ENCODE data around the gene EEF2K. TPM values are rescaled to one million over a fixed set of nuclear protein-coding genes. Genes with fewer than 3 reads are reported as not detected.

EEF2K gene
- total RNA-seq, 4 donors from 2014 or later, result 10.6 to 26.9 (median 16.2) TPM

- peak overlapping the region; percentile 40 to 97 (median 80) for H3K27ac ChIP-seq
Observed at GRCh38 chr16:22296225-22297113, 90.4 kb downstream of the EEF2K start.

GRCh38 chr16:22297114-22297870 lies 91.2 kb downstream of the EEF2K start, which contains the start of gene POLR3E:
Gene POLR3E (plus strand): TSS chr16:22297409. CDS start chr16:22302969, 5,560 bp downstream.
- TF ChIP-seq CTCF (IDR thresholded peaks at IDR 0.05), result peak; percentile 81 to 100 (median 98)
- peak in 3 of 4 donors; percentile 13 to 72 (median 32) for TF ChIP-seq POLR2A (IDR thresholded peaks at IDR 0.05)
- Histone ChIP-seq H3K9me3 (no peaks in the 10 kb centered on the region), H3K27me3 (no peaks in the 10 kb centered on the region), H3K27ac (peak within 1 kb of the TSS; percentile 93 to 98 (median 96)), H3K4me1 (peaks cover 12 to 53% (median 13%) of the 10 kb centered on the region in 3 donors), H3K36me3 (peaks cover 0 to 2% (median 0%) of the 10 kb centered on the region in 3 donors), H3K4me3 (peak within 1 kb of the TSS; percentile 78 to 93 (median 88))
- intact Hi-C loops (cut with DNase I), result loop anchor here (5.0 kb wide), 2 partner anchors 90 to 295 kb away; partner anchors contain the start of genes EEF2K and PDZD9
- 0% methylated on average over 7 to 19 of the region's 76 CpGs for WGBS, 2 donors
- DNase-seq, result peak; percentile 89

More at GRCh38 chr16:22296225-22297113, 90.4 kb downstream of the EEF2K start:
- H3K27me3 ChIP-seq, result no peaks in the 10 kb centered on the region
- no peaks in the 10 kb centered on the region for H3K9me3 ChIP-seq
- H3K4me3 ChIP-seq, result peak overlapping the region; percentile 78 to 93 (median 88)
- DNase-seq, result no peak
- H3K4me1 ChIP-seq, result peaks cover 9 to 45% (median 13%) of the 10 kb centered on the region in 3 donors
- no peak for TF ChIP-seq CTCF (IDR thresholded peaks at IDR 0.05)
- no peak for TF ChIP-seq POLR2A (IDR thresholded peaks at IDR 0.05)
- no peaks in the 10 kb centered on the region for H3K36me3 ChIP-seq
- intact Hi-C loops (cut with DNase I), result loop anchor here (5.0 kb wide), 2 partner anchors 89 to 294 kb away; partner anchors contain the start of genes EEF2K and PDZD9
- 3 to 4% methylated on average over 16 to 17 of the region's 17 CpGs for WGBS, 2 donors

- WGBS, 2 donors, result 0 to 1% methylated on average over 18 to 24 of the region's 39 CpGs
- Histone ChIP-seq H3K4me1 (peaks cover 13 to 57% (median 15%) of the 10 kb centered on the region in 3 donors), H3K9me3 (no peaks in the 10 kb centered on the region), H3K36me3 (peaks cover 0 to 10% (median 4%) of the 10 kb centered on the region in 3 donors), H3K4me3 (peak overlapping the region; percentile 78 to 93 (median 88)), H3K27me3 (no peaks in the 10 kb centered on the region), H3K27ac (peak overlapping the region; percentile 93 to 98 (median 96))
- TF ChIP-seq POLR2A (IDR thresholded peaks at IDR 0.05) (peak in 1 of 4 donors; percentile 39), CTCF (IDR thresholded peaks at IDR 0.05) (no peak)
- DNase-seq, result no peak
- intact Hi-C loops (cut with DNase I), result loop anchor here (5.0 kb wide), 2 partner anchors 91 to 296 kb away; partner anchors contain the start of genes EEF2K and PDZD9
Observed at GRCh38 chr16:22297871-22298733, 92.0 kb downstream of the EEF2K start.

- Histone ChIP-seq H3K4me1 (peaks cover 13 to 57% (median 15%) of the 10 kb centered on the region in 3 donors), H3K36me3 (peaks cover 0 to 19% (median 6%) of the 10 kb centered on the region in 3 donors), H3K27ac (peak overlapping the region in 3 of 4 donors; percentile 94 to 98 (median 97)), H3K4me3 (no peak overlapping the region), H3K27me3 (no peaks in the 10 kb centered on the region), H3K9me3 (no peaks in the 10 kb centered on the region)
- 93% methylated on average over 1 of the region's 1 CpG for WGBS, 2 donors
- DNase-seq, result no peak
- no peak for TF ChIP-seq POLR2A (IDR thresholded peaks at IDR 0.05)
- TF ChIP-seq CTCF (IDR thresholded peaks at IDR 0.05), result no peak
- intact Hi-C loops (cut with DNase I), result loop anchor here (5.0 kb wide), 2 partner anchors 92 to 297 kb away; partner anchors contain the start of genes EEF2K and PDZD9
Observed at GRCh38 chr16:22299036-22299435, 93.0 kb downstream of the EEF2K start.
